Measurements from ENCODE around the gene ARMC3. TPM values are rescaled to one million over a fixed set of nuclear protein-coding genes. Genes with fewer than 3 reads are reported as not detected.

Gene ARMC3
- total RNA-seq, 4 donors from 2014 or later: 0.42 TPM; not detected in 3

GRCh38 chr10:22942437-22942836, 14.6 kb downstream of the ARMC3 start:
- no peaks in the 10 kb centered on the region for H3K4me1 ChIP-seq
- no peak for DNase-seq (ENCODE audit: extremely low spot score)
- no peak overlapping the region for H3K4me3 ChIP-seq
- intact Hi-C loops (cut with DNase I): no loop called here
- TF ChIP-seq EP300 (IDR thresholded peaks at IDR 0.05): no peak
- TF ChIP-seq, protein P1, sequence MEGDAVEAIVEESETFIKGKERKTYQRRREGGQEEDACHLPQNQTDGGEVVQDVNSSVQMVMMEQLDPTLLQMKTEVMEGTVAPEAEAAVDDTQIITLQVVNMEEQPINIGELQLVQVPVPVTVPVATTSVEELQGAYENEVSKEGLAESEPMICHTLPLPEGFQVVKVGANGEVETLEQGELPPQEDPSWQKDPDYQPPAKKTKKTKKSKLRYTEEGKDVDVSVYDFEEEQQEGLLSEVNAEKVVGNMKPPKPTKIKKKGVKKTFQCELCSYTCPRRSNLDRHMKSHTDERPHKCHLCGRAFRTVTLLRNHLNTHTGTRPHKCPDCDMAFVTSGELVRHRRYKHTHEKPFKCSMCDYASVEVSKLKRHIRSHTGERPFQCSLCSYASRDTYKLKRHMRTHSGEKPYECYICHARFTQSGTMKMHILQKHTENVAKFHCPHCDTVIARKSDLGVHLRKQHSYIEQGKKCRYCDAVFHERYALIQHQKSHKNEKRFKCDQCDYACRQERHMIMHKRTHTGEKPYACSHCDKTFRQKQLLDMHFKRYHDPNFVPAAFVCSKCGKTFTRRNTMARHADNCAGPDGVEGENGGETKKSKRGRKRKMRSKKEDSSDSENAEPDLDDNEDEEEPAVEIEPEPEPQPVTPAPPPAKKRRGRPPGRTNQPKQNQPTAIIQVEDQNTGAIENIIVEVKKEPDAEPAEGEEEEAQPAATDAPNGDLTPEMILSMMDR (IDR thresholded peaks at IDR 0.05): no peak
- no peak for TF ChIP-seq POLR2AphosphoS5 (IDR thresholded peaks at IDR 0.05)
- TF ChIP-seq POLR2A (IDR thresholded peaks at IDR 0.05; ENCODE audit: low read depth): no peak
- no peaks in the 10 kb centered on the region for H3K27me3 ChIP-seq
- H3K9me3 ChIP-seq: peaks cover 0 to 13% (median 9%) of the 10 kb centered on the region in 4 donors
- WGBS: 96% methylated on average over 1 of the region's 1 CpG
- H3K27ac ChIP-seq (replicated peaks in 1 of 4): no peak overlapping the region
- no peaks in the 10 kb centered on the region for H3K36me3 ChIP-seq

GRCh38 chr10:22945934-22946673, 18.3 kb downstream of the ARMC3 start:
- TF ChIP-seq POLR2A (IDR thresholded peaks at IDR 0.05; ENCODE audit: low read depth) (no peak), EP300 (IDR thresholded peaks at IDR 0.05) (no peak), POLR2AphosphoS5 (IDR thresholded peaks at IDR 0.05) (no peak)
- TF ChIP-seq, protein P1 (IDR thresholded peaks at IDR 0.05): no peak
- intact Hi-C loops (cut with DNase I): no loop called here
- DNase-seq (ENCODE audit: extremely low spot score): no peak
- 92% methylated on average over 2 of the region's 2 CpGs for WGBS
- Histone ChIP-seq H3K9me3 (peaks cover 0 to 19% (median 16%) of the 10 kb centered on the region in 4 donors), H3K4me3 (no peak overlapping the region), H3K27ac (replicated peaks in 1 of 4) (no peak overlapping the region), H3K27me3 (no peaks in the 10 kb centered on the region), H3K36me3 (no peaks in the 10 kb centered on the region), H3K4me1 (no peaks in the 10 kb centered on the region)

GRCh38 chr10:22954970-22955369, 27.1 kb downstream of the ARMC3 start:
- no peak for DNase-seq (ENCODE audit: extremely low spot score)
- intact Hi-C loops (cut with DNase I): no loop called here

GRCh38 chr10:22958338-22958737, 30.5 kb downstream of the ARMC3 start:
- Histone ChIP-seq H3K9me3 (peaks cover 0 to under 1% (median under 1%) of the 10 kb centered on the region in 4 donors), H3K4me1 (no peaks in the 10 kb centered on the region), H3K27ac (replicated peaks in 1 of 4) (no peak overlapping the region), H3K27me3 (no peaks in the 10 kb centered on the region), H3K36me3 (no peaks in the 10 kb centered on the region), H3K4me3 (no peak overlapping the region)
- intact Hi-C loops (cut with DNase I): no loop called here
- no peak for DNase-seq (ENCODE audit: extremely low spot score)
- TF ChIP-seq POLR2A (IDR thresholded peaks at IDR 0.05; ENCODE audit: low read depth) (no peak), POLR2AphosphoS5 (IDR thresholded peaks at IDR 0.05) (no peak), EP300 (IDR thresholded peaks at IDR 0.05) (no peak)
- TF ChIP-seq, protein P1 (IDR thresholded peaks at IDR 0.05): no peak
- 82% methylated on average over 2 of the region's 2 CpGs for WGBS

More at GRCh38 chr10:22954970-22955369, 27.1 kb downstream of the ARMC3 start:
- H3K27me3 ChIP-seq: no peaks in the 10 kb centered on the region
- H3K9me3 ChIP-seq: peaks cover 0 to 18% (median 8%) of the 10 kb centered on the region in 4 donors
- H3K27ac ChIP-seq (replicated peaks in 1 of 4): no peak overlapping the region
- no peak overlapping the region for H3K4me3 ChIP-seq
- H3K36me3 ChIP-seq: no peaks in the 10 kb centered on the region
- 84% methylated on average over 3 of the region's 3 CpGs for whole genome bisulfite sequencing
- H3K4me1 ChIP-seq: no peaks in the 10 kb centered on the region
- TF ChIP-seq, protein P1 (IDR thresholded peaks at IDR 0.05): no peak
- TF ChIP-seq POLR2AphosphoS5 (IDR thresholded peaks at IDR 0.05) (no peak), POLR2A (IDR thresholded peaks at IDR 0.05; ENCODE audit: low read depth) (no peak), EP300 (IDR thresholded peaks at IDR 0.05) (no peak)

Measured in esophagus muscularis mucosa (tissue), 4 donors.